Liver (tissue), 3 donors: ENCODE measurements around the gene GADD45GIP1.

Source experiments
- EGR1 ChIP-seq, 2 donors: IDR thresholded peaks; 2 replicates each; pipeline ENCODE4 v1.6.1; 2016 to 2018; ENCODE audit warnings: antibody characterized with exemption in 2 of 2, low read depth in 2 of 2
- HNF4G ChIP-seq: IDR thresholded peaks from 2 replicates; pipeline ENCODE4 v1.6.1; 2016; ENCODE audit warnings: antibody characterized with exemption
- JUND ChIP-seq, 2 donors: IDR thresholded peaks; 2 replicates each; pipeline ENCODE4 v1.6.1; 2016; ENCODE audit warnings: antibody characterized with exemption in 2 of 2
- RAD21 ChIP-seq, 2 donors: IDR thresholded peaks; 2 replicates each; pipeline ENCODE4 v1.6.1; 2016; ENCODE audit warnings: antibody characterized with exemption in 2 of 2, mild to moderate bottlenecking in 2 of 2
- SP1 ChIP-seq: IDR thresholded peaks from 2 replicates; pipeline ENCODE4 v1.6.1; 2018; ENCODE audit warnings: antibody characterized with exemption, mild to moderate bottlenecking
- TF ChIP-seq, protein P1 (sequence below): fragments of 150-350 bp; IDR thresholded peaks from 2 replicates; pipeline ENCODE4 v1.5.1; 2017; ENCODE audit warnings: improper control_type of control experiment, low read depth, low read length; ENCODE audit not compliant: missing input control
- TF ChIP-seq, protein P2 (sequence below): IDR thresholded peaks from 2 replicates; pipeline ENCODE4 v1.6.1; 2016; ENCODE audit warnings: antibody characterized with exemption
- TF ChIP-seq, protein P3 (sequence below): IDR thresholded peaks from 2 replicates; pipeline ENCODE4 v1.6.1; 2016; ENCODE audit warnings: antibody characterized with exemption, mild to moderate bottlenecking
- TF ChIP-seq, protein P4 (sequence below): IDR thresholded peaks from 2 replicates; pipeline ENCODE4 v1.6.1; 2016; ENCODE audit warnings: antibody characterized with exemption
- donor health status: healthy.
- donor health status: healthy.

DNA sequence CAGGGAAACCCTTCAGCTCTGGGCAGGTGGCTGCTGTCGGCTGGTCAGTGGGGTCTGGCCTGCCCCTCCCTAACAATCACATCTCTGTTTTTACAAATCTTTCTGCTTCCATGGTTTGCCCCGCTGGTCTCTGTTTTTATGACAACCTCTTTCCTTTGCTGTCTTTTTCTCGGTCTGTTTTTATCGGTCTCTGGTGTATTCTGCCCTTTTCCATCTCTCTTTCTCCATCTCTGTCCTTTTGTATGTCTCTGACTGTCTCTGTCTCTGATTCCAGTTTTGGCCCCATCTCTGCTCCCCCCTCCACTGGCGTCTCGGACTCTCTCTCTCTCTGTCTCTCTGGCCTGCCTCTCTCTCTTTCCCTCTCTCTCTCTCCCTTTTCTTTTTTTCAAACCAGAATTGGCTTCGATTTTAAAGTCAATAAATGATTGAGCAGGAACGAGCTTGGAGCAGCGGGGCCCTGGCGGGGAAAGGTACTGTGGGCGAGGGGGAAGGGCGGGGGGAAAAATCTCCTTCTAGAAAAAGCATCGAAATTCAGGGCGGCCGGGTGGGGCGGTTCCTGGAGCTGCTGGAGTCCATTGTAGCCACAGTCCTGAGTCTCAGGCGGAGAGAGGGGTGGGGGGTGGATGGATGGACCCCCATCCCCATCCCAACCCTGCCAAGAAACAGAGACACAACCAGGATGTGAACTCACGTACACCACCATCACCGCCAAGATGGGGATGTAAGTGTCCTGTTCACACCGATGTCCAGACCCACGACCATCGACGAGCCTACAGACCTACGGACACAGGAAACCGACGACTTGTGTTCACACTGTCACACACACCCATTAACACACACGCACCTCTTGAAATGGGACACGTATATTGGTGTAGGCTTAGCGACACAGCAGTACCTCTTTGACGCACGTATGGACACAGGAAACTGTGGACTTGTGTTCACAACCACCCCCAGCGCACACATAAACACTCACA, 41.2 kb upstream of the GADD45GIP1 start:
- TF ChIP-seq JUND (IDR thresholded peaks at IDR 0.05): no peak
- TF ChIP-seq, protein P1, sequence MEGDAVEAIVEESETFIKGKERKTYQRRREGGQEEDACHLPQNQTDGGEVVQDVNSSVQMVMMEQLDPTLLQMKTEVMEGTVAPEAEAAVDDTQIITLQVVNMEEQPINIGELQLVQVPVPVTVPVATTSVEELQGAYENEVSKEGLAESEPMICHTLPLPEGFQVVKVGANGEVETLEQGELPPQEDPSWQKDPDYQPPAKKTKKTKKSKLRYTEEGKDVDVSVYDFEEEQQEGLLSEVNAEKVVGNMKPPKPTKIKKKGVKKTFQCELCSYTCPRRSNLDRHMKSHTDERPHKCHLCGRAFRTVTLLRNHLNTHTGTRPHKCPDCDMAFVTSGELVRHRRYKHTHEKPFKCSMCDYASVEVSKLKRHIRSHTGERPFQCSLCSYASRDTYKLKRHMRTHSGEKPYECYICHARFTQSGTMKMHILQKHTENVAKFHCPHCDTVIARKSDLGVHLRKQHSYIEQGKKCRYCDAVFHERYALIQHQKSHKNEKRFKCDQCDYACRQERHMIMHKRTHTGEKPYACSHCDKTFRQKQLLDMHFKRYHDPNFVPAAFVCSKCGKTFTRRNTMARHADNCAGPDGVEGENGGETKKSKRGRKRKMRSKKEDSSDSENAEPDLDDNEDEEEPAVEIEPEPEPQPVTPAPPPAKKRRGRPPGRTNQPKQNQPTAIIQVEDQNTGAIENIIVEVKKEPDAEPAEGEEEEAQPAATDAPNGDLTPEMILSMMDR: no peak
- TF ChIP-seq RAD21 (IDR thresholded peaks at IDR 0.05): no peak
- TF ChIP-seq, protein P2, sequence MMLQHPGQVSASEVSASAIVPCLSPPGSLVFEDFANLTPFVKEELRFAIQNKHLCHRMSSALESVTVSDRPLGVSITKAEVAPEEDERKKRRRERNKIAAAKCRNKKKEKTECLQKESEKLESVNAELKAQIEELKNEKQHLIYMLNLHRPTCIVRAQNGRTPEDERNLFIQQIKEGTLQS: no peak
- TF ChIP-seq HNF4G: no peak
- TF ChIP-seq, protein P3, sequence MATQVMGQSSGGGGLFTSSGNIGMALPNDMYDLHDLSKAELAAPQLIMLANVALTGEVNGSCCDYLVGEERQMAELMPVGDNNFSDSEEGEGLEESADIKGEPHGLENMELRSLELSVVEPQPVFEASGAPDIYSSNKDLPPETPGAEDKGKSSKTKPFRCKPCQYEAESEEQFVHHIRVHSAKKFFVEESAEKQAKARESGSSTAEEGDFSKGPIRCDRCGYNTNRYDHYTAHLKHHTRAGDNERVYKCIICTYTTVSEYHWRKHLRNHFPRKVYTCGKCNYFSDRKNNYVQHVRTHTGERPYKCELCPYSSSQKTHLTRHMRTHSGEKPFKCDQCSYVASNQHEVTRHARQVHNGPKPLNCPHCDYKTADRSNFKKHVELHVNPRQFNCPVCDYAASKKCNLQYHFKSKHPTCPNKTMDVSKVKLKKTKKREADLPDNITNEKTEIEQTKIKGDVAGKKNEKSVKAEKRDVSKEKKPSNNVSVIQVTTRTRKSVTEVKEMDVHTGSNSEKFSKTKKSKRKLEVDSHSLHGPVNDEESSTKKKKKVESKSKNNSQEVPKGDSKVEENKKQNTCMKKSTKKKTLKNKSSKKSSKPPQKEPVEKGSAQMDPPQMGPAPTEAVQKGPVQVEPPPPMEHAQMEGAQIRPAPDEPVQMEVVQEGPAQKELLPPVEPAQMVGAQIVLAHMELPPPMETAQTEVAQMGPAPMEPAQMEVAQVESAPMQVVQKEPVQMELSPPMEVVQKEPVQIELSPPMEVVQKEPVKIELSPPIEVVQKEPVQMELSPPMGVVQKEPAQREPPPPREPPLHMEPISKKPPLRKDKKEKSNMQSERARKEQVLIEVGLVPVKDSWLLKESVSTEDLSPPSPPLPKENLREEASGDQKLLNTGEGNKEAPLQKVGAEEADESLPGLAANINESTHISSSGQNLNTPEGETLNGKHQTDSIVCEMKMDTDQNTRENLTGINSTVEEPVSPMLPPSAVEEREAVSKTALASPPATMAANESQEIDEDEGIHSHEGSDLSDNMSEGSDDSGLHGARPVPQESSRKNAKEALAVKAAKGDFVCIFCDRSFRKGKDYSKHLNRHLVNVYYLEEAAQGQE: no peak
- TF ChIP-seq EGR1 (IDR thresholded peaks at IDR 0.05; ENCODE audit: low read depth in 2 of 2): no peak
- TF ChIP-seq, protein P4, sequence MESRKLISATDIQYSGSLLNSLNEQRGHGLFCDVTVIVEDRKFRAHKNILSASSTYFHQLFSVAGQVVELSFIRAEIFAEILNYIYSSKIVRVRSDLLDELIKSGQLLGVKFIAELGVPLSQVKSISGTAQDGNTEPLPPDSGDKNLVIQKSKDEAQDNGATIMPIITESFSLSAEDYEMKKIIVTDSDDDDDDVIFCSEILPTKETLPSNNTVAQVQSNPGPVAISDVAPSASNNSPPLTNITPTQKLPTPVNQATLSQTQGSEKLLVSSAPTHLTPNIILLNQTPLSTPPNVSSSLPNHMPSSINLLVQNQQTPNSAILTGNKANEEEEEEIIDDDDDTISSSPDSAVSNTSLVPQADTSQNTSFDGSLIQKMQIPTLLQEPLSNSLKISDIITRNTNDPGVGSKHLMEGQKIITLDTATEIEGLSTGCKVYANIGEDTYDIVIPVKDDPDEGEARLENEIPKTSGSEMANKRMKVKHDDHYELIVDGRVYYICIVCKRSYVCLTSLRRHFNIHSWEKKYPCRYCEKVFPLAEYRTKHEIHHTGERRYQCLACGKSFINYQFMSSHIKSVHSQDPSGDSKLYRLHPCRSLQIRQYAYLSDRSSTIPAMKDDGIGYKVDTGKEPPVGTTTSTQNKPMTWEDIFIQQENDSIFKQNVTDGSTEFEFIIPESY: no peak
- TF ChIP-seq SP1: no peak
